Liver (tissue), 9 donors: ENCODE measurements around the gene SLC25A1. TPM values are rescaled to one million over a fixed set of nuclear protein-coding genes. Genes with fewer than 3 reads are reported as not detected.

Experiments used
- DNase-seq: peaks from one replicate; pipeline ENCODE4 v3.0.0-alpha.2; 2017; ENCODE audit warnings: low spot score
- H3K27ac ChIP-seq, 2 donors: one replicate each; pipeline ENCODE4 v1.7.0; 2013; ENCODE audit warnings: inconsistent platforms in 2 of 2, low read length in 2 of 2, control low read depth in 1 of 2, low read depth in 1 of 2, mild to moderate bottlenecking in 1 of 2
- H3K27me3 ChIP-seq, 4 donors: one replicate each; pipeline versions ENCODE4 v1.6.1 to v1.7.0; 2013; ENCODE audit warnings: low read length in 3 of 4, inconsistent platforms in 1 of 4, mild to moderate bottlenecking in 1 of 4, moderate library complexity in 1 of 4; ENCODE audit not compliant: control insufficient read depth in 4 of 4, insufficient read depth in 4 of 4
- H3K36me3 ChIP-seq, 4 donors: one replicate each; pipeline versions ENCODE4 v1.6.1 to v1.7.0; 2013; ENCODE audit warnings: low read length in 3 of 4, mild to moderate bottlenecking in 3 of 4, low read depth in 1 of 4, moderate library complexity in 1 of 4; ENCODE audit not compliant: control insufficient read depth in 4 of 4, insufficient read depth in 3 of 4
- H3K4me1 ChIP-seq, 4 donors: one replicate each; pipeline versions ENCODE4 v1.6.1 to v1.7.0; 2013; ENCODE audit warnings: low read length in 3 of 4, mild to moderate bottlenecking in 3 of 4, moderate library complexity in 1 of 4; ENCODE audit not compliant: control insufficient read depth in 4 of 4, insufficient read depth in 4 of 4
- H3K4me3 ChIP-seq, 3 donors: one replicate each; pipeline versions ENCODE4 v1.6.1 to v1.7.0; 2013; ENCODE audit warnings: low read length in 3 of 3, control low read depth in 1 of 3, low read depth in 1 of 3, mild to moderate bottlenecking in 1 of 3
- H3K9ac ChIP-seq, 2 donors: one replicate each; pipeline ENCODE4 v1.7.0; 2013; ENCODE audit warnings: low read length in 2 of 2, mild to moderate bottlenecking in 2 of 2, moderate library complexity in 2 of 2, control low read depth in 1 of 2, low read depth in 1 of 2
- H3K9me3 ChIP-seq, 4 donors: one replicate each; pipeline versions ENCODE4 v1.6.1 to v1.7.0; 2013; ENCODE audit warnings: low read length in 3 of 4; ENCODE audit not compliant: control insufficient read depth in 4 of 4
- ATF3 ChIP-seq: IDR thresholded peaks from 2 replicates; pipeline ENCODE4 v1.6.1; 2016; ENCODE audit warnings: antibody characterized with exemption
- CTCF ChIP-seq: fragments of 150-350 bp; IDR thresholded peaks from 2 replicates; pipeline ENCODE4 v1.5.1; 2017; ENCODE audit warnings: improper control_type of control experiment, low read depth, low read length; ENCODE audit not compliant: missing input control
- EGR1 ChIP-seq, 2 donors: IDR thresholded peaks; 2 replicates each; pipeline ENCODE4 v1.6.1; 2016 to 2018; ENCODE audit warnings: antibody characterized with exemption in 2 of 2, low read depth in 2 of 2
- FOXA1 ChIP-seq: IDR thresholded peaks from 2 replicates; pipeline ENCODE4 v1.6.1; 2016; ENCODE audit warnings: antibody characterized with exemption
- FOXA2 ChIP-seq: IDR thresholded peaks from 2 replicates; pipeline ENCODE4 v1.6.1; 2016; ENCODE audit warnings: antibody characterized with exemption
- GABPA ChIP-seq, 2 donors: IDR thresholded peaks in 1 of 2; conservative IDR thresholded peaks in 1 of 2; 2 replicates each; pipeline ENCODE4 v1.6.1; 2016; ENCODE audit warnings: antibody characterized with exemption in 2 of 2, mild to moderate bottlenecking in 1 of 2, moderate library complexity in 1 of 2
- HNF4A ChIP-seq, 2 donors: conservative IDR thresholded peaks; 2 replicates each; pipeline ENCODE4 v1.6.1; 2016; ENCODE audit warnings: antibody characterized with exemption in 2 of 2, mild to moderate bottlenecking in 2 of 2
- HNF4G ChIP-seq: IDR thresholded peaks from 2 replicates; pipeline ENCODE4 v1.6.1; 2016; ENCODE audit warnings: antibody characterized with exemption
- MAX ChIP-seq: IDR thresholded peaks from 2 replicates; pipeline ENCODE4 v1.6.1; 2016; ENCODE audit warnings: antibody characterized with exemption
- RAD21 ChIP-seq, 2 donors: IDR thresholded peaks; 2 replicates each; pipeline ENCODE4 v1.6.1; 2016; ENCODE audit warnings: antibody characterized with exemption in 2 of 2, mild to moderate bottlenecking in 2 of 2
- REST ChIP-seq: IDR thresholded peaks from 2 replicates; pipeline ENCODE4 v1.6.1; 2016; ENCODE audit warnings: antibody characterized with exemption, mild to moderate bottlenecking
- SP1 ChIP-seq: IDR thresholded peaks from 2 replicates; pipeline ENCODE4 v1.6.1; 2018; ENCODE audit warnings: antibody characterized with exemption, mild to moderate bottlenecking
- YY1 ChIP-seq: IDR thresholded peaks from 2 replicates; pipeline ENCODE4 v1.6.1; 2016; ENCODE audit warnings: antibody characterized with exemption, mild to moderate bottlenecking
- ZBTB33 ChIP-seq: IDR thresholded peaks from 2 replicates; pipeline ENCODE4 v1.6.1; 2016; ENCODE audit warnings: antibody characterized with exemption
- WGBS: extraction: QIAGEN DNeasy Blood & Tissue Kit; methylation state at CpG from one replicate; pipeline ENCODE4 v1.1.7; 2013; 5-methylcytosine and 5-hydroxymethylcytosine counted together
- polyA plus RNA-seq, 2 donors: library from polyadenylated mRNA; stranded (reverse) in 1 of 2; unstranded in 1 of 2; fragments of 200-250 nt in 1 of 2; fragments of >200 nt in 1 of 2; fragmentation: Nextera tagmentation in 1 of 2; extraction: Ambion mirVana in 1 of 2; gene quantifications; one replicate each; pipeline versions ENCODE4 v1.2.1 to v1.2.3, GENCODE V29; 2013 to 2015
- total RNA-seq, 2 donors: library from RNA; depleted of rRNA; stranded (reverse); fragments of >200 nt; gene quantifications; one replicate each; pipeline ENCODE4 v1.2.3, GENCODE V29; 2014
- donor health status: healthy.
- donor health status: healthy.
- donor health status: healthy.
- donor health status: healthy.
- donor health status: healthy.

Gene SLC25A1
- total and polyA plus RNA-seq, 4 donors: 59.5 to 78.3 (median 73.9) TPM

- DNase-seq: no peak
- no peak for TF ChIP-seq EGR1 (IDR thresholded peaks at IDR 0.05; ENCODE audit: low read depth in 2 of 2)
- TF ChIP-seq RAD21 (IDR thresholded peaks at IDR 0.05): no peak
- no peak for TF ChIP-seq SP1
- TF ChIP-seq REST: no peak
- TF ChIP-seq HNF4G: no peak
- TF ChIP-seq MAX: no peak
- no peak for TF ChIP-seq CTCF
- no peak for TF ChIP-seq FOXA1
- Histone ChIP-seq H3K9ac (no peak overlapping the region), H3K27me3 (no peaks in the 10 kb centered on the region), H3K27ac (no peak overlapping the region), H3K4me1 (no peaks in the 10 kb centered on the region), H3K9me3 (no peaks in the 10 kb centered on the region), H3K4me3 (no peak overlapping the region), H3K36me3 (peaks cover 17 to 83% (median 39%) of the 10 kb centered on the region in 4 donors)
- 94% methylated on average over 11 of the region's 11 CpGs for WGBS
These were observed 40.9 kb downstream of the SLC25A1 start for GRCh38 chr22:19137384-19138216.

- Histone ChIP-seq H3K27me3 (no peaks in the 10 kb centered on the region), H3K4me3 (no peak overlapping the region), H3K27ac (no peak overlapping the region), H3K4me1 (no peaks in the 10 kb centered on the region), H3K36me3 (peaks cover 11 to 76% (median 37%) of the 10 kb centered on the region in 4 donors), H3K9me3 (no peaks in the 10 kb centered on the region), H3K9ac (no peak overlapping the region)
- no peak for DNase-seq
- TF ChIP-seq YY1 (no peak), SP1 (no peak), HNF4A (conservative IDR thresholded peaks at IDR 0.05) (no peak), FOXA1 (no peak), FOXA2 (no peak), ZBTB33 (no peak), ATF3 (no peak), RAD21 (IDR thresholded peaks at IDR 0.05) (no peak), GABPA (IDR thresholded peaks at IDR 0.05 in 1 of 2, conservative IDR thresholded peaks at IDR 0.05 in 1 of 2) (no peak), EGR1 (IDR thresholded peaks at IDR 0.05; ENCODE audit: low read depth in 2 of 2) (no peak)
- WGBS: 97% methylated on average over 10 of the region's 10 CpGs
These were observed 41.6 kb downstream of the SLC25A1 start for GRCh38 chr22:19136915-19137314.
